Cortex of kidney (tissue), 1 donor: ENCODE data around the gene ADCY1.

Experiments used
- DNase-seq: peaks from one replicate; lab custom pipeline; 2025; lab: John Stamatoyannopoulos, UW

Gene ADCY1

GRCh38 chr7:45625067-45625466 lies 50.9 kb downstream of the ADCY1 start:
- DNase-seq = no peak

- DNase-seq = no peak
Measured at GRCh38 chr7:45625714-45626440, 51.7 kb downstream of the ADCY1 start.

GRCh38 chr7:45626441-45627430 lies 52.6 kb downstream of the ADCY1 start:
- no peak for DNase-seq

- DNase-seq = no peak
Measured at GRCh38 chr7:45627691-45628456, 53.7 kb downstream of the ADCY1 start.

GRCh38 chr7:45631569-45631968 lies 57.4 kb downstream of the ADCY1 start:
- no peak for DNase-seq

GRCh38 chr7:45636733-45637132 lies 62.6 kb downstream of the ADCY1 start:
- no peak for DNase-seq

- no peak for DNase-seq
Measured at GRCh38 chr7:45638916-45639315, 64.7 kb downstream of the ADCY1 start.

GRCh38 chr7:45642044-45642443 lies 67.9 kb downstream of the ADCY1 start:
- DNase-seq = no peak

GRCh38 chr7:45643630-45644029 lies 69.5 kb downstream of the ADCY1 start:
- no peak for DNase-seq

GRCh38 chr7:45644237-45644636 lies 70.1 kb downstream of the ADCY1 start:
- DNase-seq = no peak

GRCh38 chr7:45645141-45645969 lies 71.2 kb downstream of the ADCY1 start:
- DNase-seq = no peak

- no peak for DNase-seq
Measured at GRCh38 chr7:45646207-45646821, 72.1 kb downstream of the ADCY1 start.

- no peak for DNase-seq
Measured at GRCh38 chr7:45646996-45647825, 73.0 kb downstream of the ADCY1 start.

- DNase-seq = no peak
Measured at GRCh38 chr7:45647967-45648670, 74.0 kb downstream of the ADCY1 start.

- DNase-seq = no peak
Measured at GRCh38 chr7:45648671-45648995, 74.5 kb downstream of the ADCY1 start.

- no peak for DNase-seq
Measured at GRCh38 chr7:45649560-45650346, 75.6 kb downstream of the ADCY1 start.

- no peak for DNase-seq
Measured at GRCh38 chr7:45650404-45651394, 76.5 kb downstream of the ADCY1 start.
